ENCODE data around the gene TRIM50. TPM values are rescaled to one million over a fixed set of nuclear protein-coding genes. Genes with fewer than 3 reads are reported as not detected.
"Not testable (repeated sequence)": the region's sequence is repeated elsewhere in the genome, so short reads cannot be mapped to it uniquely, and the experiment has no call there.

Gene TRIM50
- total RNA-seq, 1 experiment from 2014 or later: not detected

GRCh38 chr7:73320009-73320408 is 7.9 kb downstream of the TRIM50 start:
- H3K4me1 ChIP-seq; H3K4me3 Mint-ChIP-seq (ENCODE audit: unreplicated experiment); H3K27me3 Mint-ChIP-seq (ENCODE audit: insufficient read depth, unreplicated experiment); H3K27ac Mint-ChIP-seq (ENCODE audit: unreplicated experiment); H3K4me3 ChIP-seq (ENCODE audit: low read depth, low read length); H3K36me3 Mint-ChIP-seq (ENCODE audit: insufficient read depth, unreplicated experiment); POLR2A ChIA-PET; intact Hi-C loops (cut with micrococcal nuclease; ENCODE audit: unreplicated experiment); H3K4me1 Mint-ChIP-seq (ENCODE audit: low read depth, unreplicated experiment); CTCF ChIA-PET; H3K27me3 ChIP-seq (replicated peaks; ENCODE audit: control insufficient read depth, insufficient read depth, low read length); DNase-seq; H3K9me3 Mint-ChIP-seq (ENCODE audit: unreplicated experiment); H3K36me3 ChIP-seq (ENCODE audit: control insufficient read depth, insufficient read depth, low read length); H3K9me3 ChIP-seq; BruUV-seq (replicated peaks): not testable (repeated sequence)

GRCh38 chr7:73319541-73319940 is 8.3 kb downstream of the TRIM50 start:
- H3K4me1 ChIP-seq; H3K4me3 Mint-ChIP-seq (ENCODE audit: unreplicated experiment); DNase-seq; H3K27me3 Mint-ChIP-seq (ENCODE audit: insufficient read depth, unreplicated experiment); intact Hi-C loops (cut with micrococcal nuclease; ENCODE audit: unreplicated experiment); BruUV-seq (replicated peaks); H3K27me3 ChIP-seq (replicated peaks; ENCODE audit: control insufficient read depth, insufficient read depth, low read length); H3K4me3 ChIP-seq (ENCODE audit: low read depth, low read length); H3K27ac Mint-ChIP-seq (ENCODE audit: unreplicated experiment); H3K4me1 Mint-ChIP-seq (ENCODE audit: low read depth, unreplicated experiment); CTCF ChIA-PET; H3K9me3 Mint-ChIP-seq (ENCODE audit: unreplicated experiment); POLR2A ChIA-PET; H3K36me3 Mint-ChIP-seq (ENCODE audit: insufficient read depth, unreplicated experiment); H3K9me3 ChIP-seq; H3K36me3 ChIP-seq (ENCODE audit: control insufficient read depth, insufficient read depth, low read length): not testable (repeated sequence)

- H3K4me1 ChIP-seq; CTCF ChIA-PET; H3K9me3 Mint-ChIP-seq (ENCODE audit: unreplicated experiment); intact Hi-C loops (cut with micrococcal nuclease; ENCODE audit: unreplicated experiment); POLR2A ChIA-PET; H3K4me3 Mint-ChIP-seq (ENCODE audit: unreplicated experiment); H3K36me3 Mint-ChIP-seq (ENCODE audit: insufficient read depth, unreplicated experiment); H3K4me3 ChIP-seq (ENCODE audit: low read depth, low read length); H3K27me3 ChIP-seq (replicated peaks; ENCODE audit: control insufficient read depth, insufficient read depth, low read length); H3K27ac Mint-ChIP-seq (ENCODE audit: unreplicated experiment); DNase-seq; H3K27me3 Mint-ChIP-seq (ENCODE audit: insufficient read depth, unreplicated experiment); H3K4me1 Mint-ChIP-seq (ENCODE audit: low read depth, unreplicated experiment); H3K9me3 ChIP-seq; H3K36me3 ChIP-seq (ENCODE audit: control insufficient read depth, insufficient read depth, low read length); BruUV-seq (replicated peaks): not testable (repeated sequence)
Measured at GRCh38 chr7:73318656-73319204, 9.2 kb downstream of the TRIM50 start.

GRCh38 chr7:73316521-73316920 is 11.4 kb downstream of the TRIM50 start:
- H3K36me3 ChIP-seq (ENCODE audit: control insufficient read depth, insufficient read depth, low read length): no peaks in the 10 kb centered on the region
- H3K4me1 ChIP-seq: no peaks in the 10 kb centered on the region
- H3K4me3 ChIP-seq (ENCODE audit: low read depth, low read length): no peak overlapping the region
- Mint-ChIP-seq H3K4me1 (ENCODE audit: low read depth, unreplicated experiment) (no peaks in the 10 kb centered on the region), H3K27me3 (ENCODE audit: insufficient read depth, unreplicated experiment) (no peaks in the 10 kb centered on the region), H3K9me3 (ENCODE audit: unreplicated experiment) (no peaks in the 10 kb centered on the region), H3K27ac (ENCODE audit: unreplicated experiment) (no peak overlapping the region), H3K36me3 (ENCODE audit: insufficient read depth, unreplicated experiment) (no peaks in the 10 kb centered on the region), H3K4me3 (ENCODE audit: unreplicated experiment) (no peak overlapping the region)
- ChIA-PET POLR2A (no interaction called here), CTCF (interaction anchor here (0.6 kb wide), 2 partner anchors 130 to 409 kb away, joined by 3 read pairs; no protein-coding TSS in a partner anchor)
- no peaks in the 10 kb centered on the region for H3K27me3 ChIP-seq (replicated peaks; ENCODE audit: control insufficient read depth, insufficient read depth, low read length)
- intact Hi-C loops (cut with micrococcal nuclease; ENCODE audit: unreplicated experiment): no loop called here
- H3K9me3 ChIP-seq: no peaks in the 10 kb centered on the region
- DNase-seq: no peak
- no peak for TF ChIP-seq CTCF (IDR thresholded peaks at IDR 0.05; ENCODE audit: insufficient read depth in 1 of 2, low read depth in 1 of 2, low read length in 1 of 2, severe bottlenecking in 1 of 2, unreplicated experiment in 1 of 2)
- no TSS peak for BruUV-seq (replicated peaks)

Measured in Caco-2 (cell line).